WTC11 (cell line): ENCODE results near the gene GPC5. TPM values are rescaled to one million over a fixed set of nuclear protein-coding genes. Genes with fewer than 3 reads are reported as not detected.

Experiments
- ATAC-seq: fragments of 200-7000 bp; cut with Tn5 transposase; 2 replicates; pipeline ENCODE4 v1.10.0; 2021; ENCODE audit warnings: mild to moderate bottlenecking, moderate library complexity
- CTCF ChIA-PET: fragments of 300-600 bp; sonication (Branson Sonifier 250); formaldehyde crosslinking; loops from one replicate; lab custom pipeline; 2021; ENCODE audit warnings: antibody characterized with exemption; lab: Charles Lee
- POLR2A ChIA-PET: fragments of 350-600 bp; sonication (Branson Sonifier 250); formaldehyde crosslinking; loops from one replicate; lab custom pipeline; 2021; ENCODE audit warnings: antibody characterized with exemption; lab: Charles Lee
- DNase-seq: peaks from one replicate; pipeline ENCODE4 v3.0.0; 2021; ENCODE audit warnings: low spot score
- H3K27ac Mint-ChIP-seq: 2 replicates; pipeline ENCODE4 v1.8.0; 2021; ENCODE audit warnings: mixed read lengths
- H3K27me3 Mint-ChIP-seq: 2 replicates; pipeline ENCODE4 v1.8.0; 2021; ENCODE audit warnings: low read depth, mild to moderate bottlenecking, moderate library complexity, mixed read lengths
- H3K36me3 Mint-ChIP-seq: 2 replicates; pipeline ENCODE4 v1.8.0; 2021; ENCODE audit warnings: mixed read lengths
- H3K4me1 Mint-ChIP-seq: 2 replicates; pipeline ENCODE4 v1.8.0; 2022; ENCODE audit warnings: mixed read lengths
- H3K4me3 Mint-ChIP-seq: 2 replicates; pipeline ENCODE4 v1.8.0; 2021; ENCODE audit warnings: mild to moderate bottlenecking, moderate library complexity, mixed read lengths
- H3K9me3 Mint-ChIP-seq: 2 replicates; pipeline ENCODE4 v1.8.0; 2021; ENCODE audit warnings: mixed read lengths
- AFF4 ChIP-seq: sonication (generic); formaldehyde crosslinking; IDR thresholded peaks from 2 replicates; pipeline ENCODE4 v1.8.1; 2023; ENCODE audit warnings: mild to moderate bottlenecking, missing genetic modification reagents, borderline replicate concordance
- AR ChIP-seq: fragments of 250-450 bp; sonication (Bioruptor Pico); IDR thresholded peaks from 2 replicates; pipeline ENCODE4 v1.9.0; 2021; ENCODE audit warnings: mild to moderate bottlenecking
- ATF6 ChIP-seq: sonication (generic); formaldehyde crosslinking; IDR thresholded peaks from 2 replicates; pipeline ENCODE4 v1.8.1; 2023; ENCODE audit warnings: mild to moderate bottlenecking, missing genetic modification reagents
- CTCF ChIP-seq: fragments of 200-600 bp; IDR thresholded peaks from 2 replicates; pipeline ENCODE4 v1.8.0; 2022; ENCODE audit warnings: antibody characterized with exemption
- E2F4 ChIP-seq: sonication (generic); formaldehyde crosslinking; IDR thresholded peaks from 2 replicates; pipeline ENCODE4 v1.8.1; 2022; ENCODE audit warnings: low read depth, mild to moderate bottlenecking, moderate library complexity, missing genetic modification reagents, borderline replicate concordance
- E2F5 ChIP-seq: sonication (generic); formaldehyde crosslinking; IDR thresholded peaks from 2 replicates; pipeline ENCODE4 v1.8.1; 2022; ENCODE audit warnings: mild to moderate bottlenecking, moderate library complexity, missing genetic modification reagents
- ELF4 ChIP-seq: sonication (generic); formaldehyde crosslinking; IDR thresholded peaks from 2 replicates; pipeline ENCODE4 v1.8.1; 2022; ENCODE audit warnings: low read depth, mild to moderate bottlenecking, moderate library complexity, missing genetic modification reagents
- FOXP1 ChIP-seq: sonication (generic); formaldehyde crosslinking; IDR thresholded peaks from 2 replicates; pipeline ENCODE4 v1.8.0; 2022; ENCODE audit warnings: missing genetic modification reagents, mild to moderate bottlenecking, moderate library complexity, borderline replicate concordance
- GABPB1 ChIP-seq: sonication (generic); formaldehyde crosslinking; IDR thresholded peaks from 2 replicates; pipeline ENCODE4 v1.8.1; 2023; ENCODE audit warnings: mild to moderate bottlenecking, missing genetic modification reagents
- GTF2I ChIP-seq: fragments of 250-450 bp; sonication (Bioruptor Pico); conservative IDR thresholded peaks from 2 replicates; pipeline ENCODE4 v1.4.0; 2021; ENCODE audit warnings: mild to moderate bottlenecking
- IRF2 ChIP-seq: sonication (generic); formaldehyde crosslinking; IDR thresholded peaks from 2 replicates; pipeline ENCODE4 v1.8.0; 2022; ENCODE audit warnings: low read depth, missing genetic modification reagents, borderline replicate concordance
- JAZF1 ChIP-seq: fragments of 250-450 bp; sonication (Bioruptor Pico); IDR thresholded peaks from 2 replicates; pipeline ENCODE4 v1.9.0; 2021; ENCODE audit warnings: moderate library complexity, mild to moderate bottlenecking, inconsistent platforms
- MLX ChIP-seq: sonication (generic); formaldehyde crosslinking; IDR thresholded peaks from 2 replicates; pipeline ENCODE4 v1.8.1; 2023; ENCODE audit warnings: mild to moderate bottlenecking, missing genetic modification reagents, moderate library complexity
- MXD4 ChIP-seq: fragments of 250-450 bp; sonication (Bioruptor Pico); IDR thresholded peaks from 2 replicates; pipeline ENCODE4 v1.8.0; 2021; ENCODE audit warnings: mild to moderate bottlenecking, moderate library complexity, borderline replicate concordance
- MYBL2 ChIP-seq: sonication (generic); formaldehyde crosslinking; IDR thresholded peaks from 2 replicates; pipeline ENCODE4 v1.8.1; 2023; ENCODE audit warnings: mild to moderate bottlenecking, moderate library complexity, missing genetic modification reagents
- RORB ChIP-seq: fragments of 250-450 bp; sonication (Bioruptor Pico); IDR thresholded peaks from 2 replicates; pipeline ENCODE4 v1.9.0; 2021; ENCODE audit warnings: mild to moderate bottlenecking
- SMAD4 ChIP-seq: sonication (generic); formaldehyde crosslinking; IDR thresholded peaks from 2 replicates; pipeline ENCODE4 v1.8.0; 2022; ENCODE audit warnings: mild to moderate bottlenecking, missing genetic modification reagents
- TEAD1 ChIP-seq: sonication (generic); formaldehyde crosslinking; IDR thresholded peaks from 2 replicates; pipeline ENCODE4 v1.8.0; 2022; ENCODE audit warnings: mild to moderate bottlenecking, missing genetic modification reagents
- ZNF263 ChIP-seq: sonication (generic); formaldehyde crosslinking; IDR thresholded peaks from 2 replicates; pipeline ENCODE4 v1.8.1; 2022; ENCODE audit warnings: low read depth, mild to moderate bottlenecking, moderate library complexity, missing genetic modification reagents
- ZNF281 ChIP-seq: sonication (generic); formaldehyde crosslinking; IDR thresholded peaks from 2 replicates; pipeline ENCODE4 v1.8.0; 2023; ENCODE audit warnings: mild to moderate bottlenecking, missing genetic modification reagents
- total RNA-seq: library from RNA; stranded (reverse); gene quantifications from 3 replicates; pipeline ENCODE4 v1.2.3, GENCODE V29; 2021

Gene GPC5
- total RNA-seq, 1 experiment from 2014 or later, result 0.46 TPM

GRCh38 chr13:92734068-92734467, 1335.6 kb downstream of the GPC5 start (continued):
- no peak for TF ChIP-seq ZNF281 (CRISPR knock-in tag)
- TF ChIP-seq CTCF, result no peak
- TF ChIP-seq E2F5 (CRISPR knock-in tag), result no peak
- TF ChIP-seq AR, result no peak
- no peak for TF ChIP-seq JAZF1 (CRISPR knock-in tag)
- no peak for TF ChIP-seq MYBL2
- no peak for TF ChIP-seq TEAD1
- TF ChIP-seq ATF6 (CRISPR knock-in tag), result no peak
- TF ChIP-seq AFF4 (CRISPR knock-in tag), result no peak
- TF ChIP-seq RORB (CRISPR knock-in tag), result no peak
- no peak for TF ChIP-seq GTF2I (CRISPR knock-in tag)
- TF ChIP-seq MXD4, result no peak

- Mint-ChIP-seq H3K9me3 (peaks cover 6% of the 10 kb centered on the region; the same call in 1 of the 2 replicates), H3K27ac (no peak overlapping the region), H3K4me1 (no peaks in the 10 kb centered on the region), H3K27me3 (no peaks in the 10 kb centered on the region), H3K4me3 (no peak overlapping the region), H3K36me3 (no peaks in the 10 kb centered on the region)
- ChIA-PET POLR2A (no interaction called here), CTCF (no interaction called here)
- DNase-seq (no peak), ATAC-seq (no peak)
- TF ChIP-seq GABPB1 (CRISPR knock-in tag) (no peak), FOXP1 (CRISPR knock-in tag) (no peak), MLX (CRISPR knock-in tag) (no peak), ZNF263 (CRISPR knock-in tag) (no peak), RORB (CRISPR knock-in tag) (no peak), SMAD4 (no peak), IRF2 (CRISPR knock-in tag) (no peak), ELF4 (no peak), E2F4 (no peak)
Observed at GRCh38 chr13:92734545-92734944, 1336.1 kb downstream of the GPC5 start.
